Stimulated activated CD4-positive, alpha-beta T cell treated with anti-CD3 and anti-CD28 coated beads, Interleukin-4, amount 100 ng/mL, for 4 hours (primary cell): Measurements from ENCODE around the gene NOXO1.
"Not testable (repeated sequence)": the region's sequence is repeated elsewhere in the genome, so short reads cannot be mapped to it uniquely, and the experiment has no call there.

Source experiments
- DNase-seq, 2 experiments: peaks; one replicate each; pipeline ENCODE4 v3.0.0-alpha.2; 2020

NOXO1 gene

DNA sequence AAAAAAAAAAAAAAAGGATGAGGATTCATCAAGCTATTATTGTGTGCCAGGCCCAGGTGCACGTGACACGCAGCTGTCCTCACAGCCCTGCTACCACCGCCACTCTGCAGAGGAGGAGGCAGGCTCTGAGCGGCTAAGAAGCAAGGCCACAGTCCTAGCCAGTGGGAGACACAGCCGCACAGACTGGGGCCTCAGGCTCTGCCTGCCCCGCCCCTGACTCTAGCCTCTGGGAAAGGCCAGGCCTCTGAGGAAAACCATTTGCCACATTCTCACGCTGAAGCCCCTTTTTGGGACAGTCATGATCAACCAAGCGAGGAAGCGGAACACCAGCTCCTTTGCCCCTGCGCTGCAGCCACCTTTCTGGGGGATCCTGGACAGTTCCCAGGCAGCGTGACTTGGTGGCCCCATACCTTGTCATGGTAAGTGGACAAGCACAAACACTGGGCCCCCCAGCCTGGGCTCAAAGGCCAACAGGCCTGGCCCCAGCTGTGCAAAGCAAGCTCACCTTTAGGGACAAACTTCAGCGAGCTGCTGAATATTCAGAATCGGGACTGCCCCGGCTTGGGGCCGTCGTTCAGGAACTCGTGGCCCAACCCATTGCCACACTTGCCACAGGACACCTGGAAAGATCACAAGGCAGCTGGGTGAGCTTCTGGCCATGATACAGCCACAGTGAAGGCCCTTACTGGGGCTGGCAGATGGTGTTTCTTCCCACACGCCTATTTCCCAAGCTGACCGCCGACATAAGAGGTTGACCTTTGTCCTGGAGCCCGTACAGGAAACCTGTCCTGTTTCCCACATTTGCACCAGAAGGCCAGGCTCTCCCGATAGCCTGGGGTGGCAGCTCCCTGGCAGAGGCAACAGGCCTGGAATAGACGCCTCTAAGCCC, 40.8 kb downstream of the NOXO1 start:
- no peak for DNase-seq

DNA sequence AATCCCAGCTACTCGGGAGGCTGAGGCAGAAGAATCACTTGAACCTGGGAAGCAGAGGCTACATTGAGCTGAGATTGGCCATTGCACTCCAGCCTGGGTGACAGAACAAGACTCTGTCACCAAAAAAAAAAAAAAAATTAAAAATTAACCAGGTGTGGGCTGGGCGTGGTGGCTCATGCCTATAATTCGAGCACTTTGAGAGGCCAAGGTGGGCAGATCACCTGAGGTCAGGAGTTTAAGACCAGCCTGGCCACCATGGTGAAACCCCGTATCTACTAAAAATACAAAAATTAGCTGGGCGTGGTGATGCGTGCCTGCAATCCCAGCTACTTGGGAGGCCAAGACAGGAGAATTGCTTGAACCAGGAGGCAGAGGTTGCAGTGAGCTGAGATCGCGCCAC, 41.4 kb downstream of the NOXO1 start:
- DNase-seq = not testable (repeated sequence)

DNA sequence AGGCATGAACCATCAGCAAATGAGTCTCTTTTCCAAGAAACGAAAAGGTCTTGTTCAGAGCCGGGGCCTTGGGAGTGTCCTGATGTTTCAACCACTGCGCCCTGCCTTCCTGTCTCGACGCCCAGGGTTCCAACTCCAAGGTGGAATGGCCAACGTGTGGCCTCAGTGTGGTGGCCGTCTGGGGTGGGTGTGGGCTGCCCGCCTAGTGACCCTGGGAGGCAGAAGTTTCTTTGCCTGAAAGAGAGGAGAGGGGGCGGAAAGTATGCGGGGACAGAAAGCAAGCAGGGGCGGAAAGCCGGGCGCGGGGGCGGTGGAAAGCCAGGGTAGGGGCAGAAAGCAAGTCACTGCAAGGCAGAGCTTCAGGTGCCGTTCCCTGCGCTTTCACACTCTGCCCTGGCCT, 42.4 kb downstream of the NOXO1 start:
- DNase-seq = no peak

DNA sequence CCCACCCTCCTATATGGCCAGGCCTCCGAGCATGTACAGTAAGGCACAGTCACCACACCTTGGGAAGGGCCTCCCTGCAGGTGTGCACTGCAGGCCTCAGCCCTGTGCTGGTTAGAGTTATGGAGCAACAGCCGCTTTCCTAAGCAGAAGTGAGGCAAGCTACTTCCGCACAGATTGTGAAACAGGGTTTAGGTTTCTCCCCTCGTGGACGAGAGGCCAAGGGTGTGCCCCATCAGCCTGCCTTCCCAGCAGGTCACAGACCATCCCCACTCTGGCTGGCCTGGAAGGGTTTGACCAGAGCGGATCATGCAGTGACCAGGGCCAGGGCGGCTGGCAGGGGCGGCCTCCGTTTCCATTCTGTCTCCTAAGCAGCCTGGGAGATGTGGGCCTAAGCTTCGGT, 43.0 kb downstream of the NOXO1 start:
- no peak for DNase-seq

DNA sequence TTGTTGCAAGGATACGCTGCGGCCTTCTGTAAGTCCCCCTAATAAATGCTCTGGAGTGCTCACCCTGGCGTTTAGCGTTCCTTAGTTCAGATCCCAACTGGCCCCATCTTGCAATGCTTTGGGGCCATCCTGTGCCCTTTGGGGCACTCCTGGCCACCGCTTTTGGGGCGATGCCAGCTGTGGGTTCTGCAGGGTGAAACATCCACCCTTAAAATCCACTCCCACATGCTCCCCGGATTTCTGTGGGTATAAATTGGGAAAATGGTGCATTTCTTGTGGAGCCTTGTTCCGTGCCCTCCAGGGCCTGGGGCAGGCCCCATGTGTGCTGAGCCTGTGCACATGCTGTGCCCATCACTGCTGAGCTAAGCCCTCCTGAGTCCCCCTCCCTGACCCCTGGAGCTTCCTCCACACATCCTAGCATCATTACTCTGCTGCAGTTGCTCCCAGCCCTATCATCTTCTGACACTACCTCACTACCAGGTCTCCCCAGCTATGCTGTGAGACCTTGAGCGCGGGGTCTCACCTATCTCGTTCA, 44.3 kb downstream of the NOXO1 start:
- no peak for DNase-seq

DNA sequence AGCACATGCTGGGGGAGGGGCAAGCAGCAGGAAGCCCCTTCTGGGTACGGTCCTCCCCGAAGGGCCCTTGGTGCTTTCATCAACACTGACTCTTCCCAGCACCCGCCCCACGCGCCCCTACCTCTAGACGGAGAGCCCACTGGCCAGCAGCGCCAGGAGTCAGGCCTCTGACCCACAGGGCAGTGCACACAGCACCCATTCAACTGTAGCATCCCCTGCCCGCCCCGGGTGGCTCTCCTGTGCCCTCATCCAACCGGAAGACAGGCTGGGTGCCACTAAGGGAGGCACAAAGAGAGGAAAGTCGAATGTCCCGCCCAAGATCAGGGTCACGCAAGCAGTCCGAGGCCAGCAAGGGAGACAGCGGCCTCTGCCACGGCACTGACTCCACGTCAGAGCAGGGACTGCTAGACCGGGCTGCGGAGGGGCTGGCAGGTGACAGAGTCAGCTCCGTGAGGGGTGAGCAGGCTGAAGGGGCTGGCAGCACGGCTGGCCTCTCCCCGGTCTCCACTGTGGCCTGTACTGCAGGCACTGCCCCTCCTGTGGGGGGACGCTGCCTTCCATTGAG, 48.1 kb downstream of the NOXO1 start:
- DNase-seq = no peak

DNA sequence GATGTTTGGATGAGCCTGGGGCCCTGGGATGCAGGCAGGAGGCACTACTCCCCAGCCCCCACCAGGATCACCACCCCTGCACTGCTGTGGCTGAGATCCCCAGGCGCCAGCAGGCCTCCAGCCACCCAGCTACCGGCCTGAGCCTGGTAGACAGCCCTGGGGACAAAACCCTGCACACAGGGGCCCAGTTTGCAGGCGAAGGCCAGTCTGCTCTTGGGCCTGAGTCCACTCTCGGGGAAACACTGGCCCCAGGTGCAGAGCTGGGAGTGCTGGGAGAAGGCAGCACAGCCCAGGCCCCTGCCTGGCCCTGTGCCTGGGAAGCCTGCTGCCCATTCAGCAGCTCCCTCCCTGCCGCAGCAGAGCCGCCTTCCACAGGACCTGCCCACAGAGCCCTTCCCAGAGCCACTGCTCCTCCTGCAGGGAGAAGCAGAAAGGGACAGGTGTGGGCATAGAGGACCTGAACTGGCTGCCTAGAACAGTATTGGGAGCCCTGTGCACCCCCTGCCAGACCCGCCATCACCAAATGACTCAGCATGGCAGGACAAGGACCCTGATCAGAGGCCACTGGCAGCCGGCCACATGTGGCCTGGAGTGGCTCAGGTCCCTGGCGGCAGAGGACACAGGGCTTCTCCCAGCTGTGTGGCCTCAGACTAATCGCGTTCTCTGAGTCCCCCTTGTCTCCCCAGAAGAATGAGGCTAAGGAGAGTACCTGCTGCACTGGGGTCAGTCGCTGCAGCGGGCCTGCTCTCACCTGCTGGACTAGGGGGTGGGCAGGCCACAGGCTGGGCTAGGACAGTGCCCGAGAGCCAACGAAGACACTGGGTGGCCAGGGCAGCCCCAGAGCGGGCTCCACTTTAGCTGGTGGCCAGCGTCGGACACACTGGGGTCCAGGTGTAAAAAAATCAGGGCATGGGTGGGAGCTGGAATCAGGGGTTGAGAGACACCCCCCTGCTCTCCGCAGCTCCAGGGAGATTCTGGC, 48.9 kb downstream of the NOXO1 start:
- no peak for DNase-seq

DNA sequence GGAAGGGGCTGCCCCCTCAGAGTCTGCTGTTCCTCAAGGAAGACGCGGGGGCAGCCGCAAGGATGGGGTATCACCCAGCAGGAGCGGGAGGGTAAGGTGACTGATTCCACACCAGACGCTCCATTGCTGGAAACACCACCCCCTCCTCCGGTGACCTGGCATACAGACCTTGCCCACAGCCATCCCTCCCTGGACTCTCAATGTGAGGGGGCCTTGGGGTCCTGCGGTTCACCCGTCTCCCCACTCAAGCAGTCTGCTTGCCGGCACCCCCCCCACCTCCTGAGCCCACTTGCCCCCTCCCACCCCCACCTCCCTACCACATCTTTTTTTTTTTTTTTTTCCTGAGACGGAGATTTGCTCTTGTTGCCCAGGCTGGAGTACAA, 50.9 kb downstream of the NOXO1 start:
- no peak for DNase-seq

DNA sequence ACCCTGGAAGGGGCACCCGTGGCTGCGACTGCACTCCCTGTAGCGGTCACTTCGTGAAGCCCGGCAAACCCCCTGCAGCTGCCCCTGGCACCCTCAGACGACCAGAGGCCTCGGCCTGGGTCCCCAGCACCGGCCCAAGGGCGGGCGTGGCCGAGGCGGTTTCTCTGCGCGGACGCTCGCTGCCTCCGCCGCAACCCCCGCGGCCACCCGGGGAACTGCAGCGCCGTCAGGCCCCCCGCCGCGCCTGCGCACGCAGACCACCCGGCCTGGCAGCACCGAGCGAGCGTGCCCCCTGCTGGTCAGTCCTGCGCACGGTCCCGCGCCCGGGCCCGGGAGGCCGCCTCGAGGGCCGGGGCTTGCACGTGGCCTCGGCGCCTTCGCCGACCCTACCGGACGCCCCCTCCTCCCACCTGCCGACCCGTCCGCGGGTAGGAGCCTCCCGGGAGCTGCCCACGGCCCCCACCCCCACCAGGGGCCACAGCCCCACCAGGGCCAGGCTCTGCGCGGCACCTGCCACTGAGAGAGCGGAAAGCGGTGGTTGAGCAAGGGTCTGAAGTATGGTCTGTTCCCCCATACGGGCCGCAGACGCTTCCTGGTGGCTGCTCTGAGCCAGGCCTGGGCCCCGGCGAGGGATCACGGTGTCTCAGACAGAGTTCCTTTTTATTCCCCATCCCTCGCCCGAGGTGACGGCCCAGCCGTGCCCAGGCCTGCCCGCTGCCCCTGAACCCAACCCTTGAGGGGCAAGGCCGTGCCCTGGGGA, 51.5 kb downstream of the NOXO1 start:
- DNase-seq = peak; percentile 85 to 96

DNA sequence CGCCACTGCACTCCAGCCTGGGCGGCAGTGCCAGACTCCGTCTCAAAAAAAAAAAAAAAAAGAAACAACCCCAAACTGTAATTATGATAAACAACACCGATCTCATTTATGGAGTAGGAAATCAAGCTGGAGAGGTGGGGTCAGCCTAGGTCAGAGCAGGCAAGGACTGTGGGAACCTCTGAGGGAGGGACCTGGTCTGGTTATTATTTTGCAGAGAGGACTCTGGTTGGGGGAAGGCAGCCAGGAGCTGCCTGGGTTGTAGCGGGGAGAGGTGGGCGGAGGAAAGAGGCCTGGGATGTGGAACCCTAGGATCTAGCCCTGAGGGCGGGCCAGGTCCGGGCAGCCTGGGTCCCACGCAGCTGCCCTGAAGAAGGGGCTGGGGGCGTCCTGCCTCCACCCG, 52.2 kb downstream of the NOXO1 start:
- DNase-seq = no peak
